ENCODE data around the gene FGA. TPM values are rescaled to one million over a fixed set of nuclear protein-coding genes. Genes with fewer than 3 reads are reported as not detected.

The FGA gene
- total and polyA plus RNA-seq, 9 of the 15 experiments (the other 6 are each of a cell fraction or from before 2014, with no cell fraction given) = 0.04 to 2.5 (median 0.07) TPM; not detected in 5

DNA sequence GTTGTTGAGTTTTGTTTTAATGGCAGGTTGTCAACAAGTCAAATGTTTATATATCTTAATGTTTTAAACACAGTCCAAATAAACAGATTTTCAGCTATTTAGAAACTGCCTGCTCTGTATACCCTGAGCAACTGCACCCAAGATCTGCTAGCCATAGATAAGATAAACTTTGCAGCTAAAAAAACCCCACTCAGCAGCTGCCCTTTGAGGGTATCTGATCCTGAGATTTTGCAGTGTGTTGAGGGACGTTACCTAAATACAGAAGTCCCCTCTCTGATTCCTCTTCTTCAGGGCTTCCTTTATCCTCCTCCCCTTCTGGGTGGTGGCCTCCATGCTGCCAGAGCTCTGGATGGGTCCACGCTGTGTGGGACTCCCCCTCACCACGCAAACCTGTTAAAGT is 32.9 kb upstream of the FGA start:
- H3K27ac ChIP-seq (ENCODE audit: extremely low read depth, low read depth, low read length) = no peak overlapping the region
- WGBS (ENCODE audit: insufficient coverage, low coverage, missing lambda C conversion rate) = 0% methylated on average over 3 of the region's 3 CpGs
- no peak overlapping the region for H3K9ac ChIP-seq (ENCODE audit: insufficient read depth in 1 of 2, low read depth in 2 of 2, low read length in 2 of 2)
- no TSS peak for BruUV-seq (replicated peaks)
- no peak overlapping the region for H3K4me2 ChIP-seq (ENCODE audit: insufficient read depth, low read length)
- H3K4me3 ChIP-seq = no peak overlapping the region
- no peak for FAIRE-seq
- no peak for DNase-seq (ENCODE audit: extremely low read depth in 1 of 4, low spot score in 3 of 4)
- TF ChIP-seq CBFA2T3 (IDR thresholded peaks at IDR 0.05) (0 out of 2 replicates have a peak, but pooled peaks have one; percentile 10), KDM1A (IDR thresholded peaks at IDR 0.05) (0 out of 4 replicates have a peak, but pooled peaks of 1 of the 2 experiments have one; percentile 20), EP400 (IDR thresholded peaks at IDR 0.05) (no peak), ZNF766 (CRISPR knock-in tag; conservative IDR thresholded peaks at IDR 0.05) (0 out of 2 replicates have a peak, but pooled peaks have one; percentile 37), KLF16 (IDR thresholded peaks at IDR 0.05) (0 out of 2 replicates have a peak, but pooled peaks have one; percentile 20)
- TF ChIP-seq, protein P1, sequence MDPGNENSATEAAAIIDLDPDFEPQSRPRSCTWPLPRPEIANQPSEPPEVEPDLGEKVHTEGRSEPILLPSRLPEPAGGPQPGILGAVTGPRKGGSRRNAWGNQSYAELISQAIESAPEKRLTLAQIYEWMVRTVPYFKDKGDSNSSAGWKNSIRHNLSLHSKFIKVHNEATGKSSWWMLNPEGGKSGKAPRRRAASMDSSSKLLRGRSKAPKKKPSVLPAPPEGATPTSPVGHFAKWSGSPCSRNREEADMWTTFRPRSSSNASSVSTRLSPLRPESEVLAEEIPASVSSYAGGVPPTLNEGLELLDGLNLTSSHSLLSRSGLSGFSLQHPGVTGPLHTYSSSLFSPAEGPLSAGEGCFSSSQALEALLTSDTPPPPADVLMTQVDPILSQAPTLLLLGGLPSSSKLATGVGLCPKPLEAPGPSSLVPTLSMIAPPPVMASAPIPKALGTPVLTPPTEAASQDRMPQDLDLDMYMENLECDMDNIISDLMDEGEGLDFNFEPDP (CRISPR knock-in tag; IDR thresholded peaks at IDR 0.05) = no peak
- POLR2A ChIA-PET = no interaction called here
- H4K20me1 ChIP-seq (replicated peaks; ENCODE audit: control insufficient read depth, insufficient read depth, low read length) = no peaks in the 10 kb centered on the region
- intact Hi-C loops (cut with micrococcal nuclease) (loop anchor here (10.0 kb wide), 1 partner anchor 751 kb away; the partner anchor contains the start of gene MAP9), in situ Hi-C loops (cut with MboI) (loop anchor here (10.0 kb wide), 1 partner anchor 1301 kb away; no protein-coding TSS in a partner anchor)
- H3K4me1 ChIP-seq (replicated peaks in 1 of 2; ENCODE audit: control insufficient read depth in 2 of 2, insufficient read depth in 2 of 2, low read length in 2 of 2) = peaks cover 0 to 9% of the 10 kb centered on the region in 2 experiments; a peak in 2 of 5 replicates
- H3K27me3 ChIP-seq (ENCODE audit: control insufficient read depth in 2 of 2, insufficient read depth in 2 of 2, low read length in 2 of 2) = peaks cover 2 to 17% of the 10 kb centered on the region in 2 experiments; a peak in 3 of 5 replicates
- no peaks in the 10 kb centered on the region for H3K9me3 ChIP-seq (replicated peaks; ENCODE audit: control insufficient read depth, insufficient read depth, low read depth, low read length)
- H3K9me1 ChIP-seq (ENCODE audit: control insufficient read depth, insufficient read depth, low read length) = no peaks in the 10 kb centered on the region
- no peak for ATAC-seq
- H3K79me2 ChIP-seq (ENCODE audit: control insufficient read depth, insufficient read depth, low read length) = no peaks in the 10 kb centered on the region
- no peaks in the 10 kb centered on the region for H3K36me3 ChIP-seq (ENCODE audit: control insufficient read depth, insufficient read depth, low read length)
- H2AFZ ChIP-seq (ENCODE audit: low read depth, low read length) = no peak overlapping the region
- CTCF ChIA-PET (ENCODE audit: low intra/inter-chr PET ratio) = interaction anchor here (0.5 to 1.8 kb wide), 5 partner anchors 7 to 672 kb away, joined by 3 to 12 read pairs (median 4); no protein-coding TSS in a partner anchor

Measured in K562 (cell line).